SH-SY5Y (cell line): ENCODE measurements around the gene CCDC106.

Experiments used
- GATA2 ChIP-seq: IDR thresholded peaks from 2 replicates; pipeline ENCODE4 v1.6.1; 2011; ENCODE audit warnings: mild to moderate bottlenecking, low read depth, low read length
- GATA3 ChIP-seq: IDR thresholded peaks from 2 replicates; pipeline ENCODE4 v1.6.1; 2011; ENCODE audit warnings: low read depth, mild to moderate bottlenecking, low read length, moderate library complexity

CCDC106 gene

GRCh38 chr19:55656988-55657747, 9.2 kb downstream of the CCDC106 start:
- TF ChIP-seq GATA2 (no peak), GATA3 (no peak)

GRCh38 chr19:55658846-55659459, 10.9 kb downstream of the CCDC106 start:
- TF ChIP-seq GATA2 (no peak), GATA3 (no peak)

GRCh38 chr19:55659822-55660221, 11.8 kb downstream of the CCDC106 start:
- TF ChIP-seq GATA3 (no peak), GATA2 (no peak)

- TF ChIP-seq GATA2 (no peak), GATA3 (no peak)
These were observed 12.4 kb downstream of the CCDC106 start for GRCh38 chr19:55660404-55660803.

- TF ChIP-seq GATA2 (no peak), GATA3 (no peak)
These were observed 13.0 kb downstream of the CCDC106 start for GRCh38 chr19:55660991-55661390.

- TF ChIP-seq GATA2 (no peak), GATA3 (no peak)
These were observed 13.8 kb downstream of the CCDC106 start for GRCh38 chr19:55661826-55662225.

GRCh38 chr19:55663846-55664536, 16.0 kb downstream of the CCDC106 start:
- TF ChIP-seq GATA2: no peak
- TF ChIP-seq GATA3: no peak

GRCh38 chr19:55666343-55667005, 18.5 kb downstream of the CCDC106 start:
- TF ChIP-seq GATA3: no peak
- TF ChIP-seq GATA2: no peak

- no peak for TF ChIP-seq GATA3
- no peak for TF ChIP-seq GATA2
These were observed 19.0 kb downstream of the CCDC106 start for GRCh38 chr19:55667006-55667381.

GRCh38 chr19:55667511-55667910, 19.5 kb downstream of the CCDC106 start:
- no peak for TF ChIP-seq GATA3
- TF ChIP-seq GATA2: no peak

- TF ChIP-seq GATA2 (no peak), GATA3 (no peak)
These were observed 19.9 kb downstream of the CCDC106 start for GRCh38 chr19:55667958-55668357.

- TF ChIP-seq GATA2 (no peak), GATA3 (no peak)
These were observed 20.8 kb downstream of the CCDC106 start for GRCh38 chr19:55668603-55669348.

GRCh38 chr19:55669418-55670279, 21.6 kb downstream of the CCDC106 start:
- TF ChIP-seq GATA3: no peak
- no peak for TF ChIP-seq GATA2
